PFSK-1 (cell line): ENCODE results near the gene TMEM87A. TPM values are rescaled to one million over a fixed set of nuclear protein-coding genes. Genes with fewer than 3 reads are reported as not detected.

Experiments used
- FOXP2 ChIP-seq: optimal IDR thresholded peaks from 2 replicates; pipeline ENCODE3; 2011; ENCODE audit warnings: borderline replicate concordance, control low read depth, inconsistent platforms; ENCODE audit not compliant: insufficient read depth; ENCODE audit errors: extremely low read length, extremely low read depth
- POLR2AphosphoS5 ChIP-seq: IDR thresholded peaks from 2 replicates; pipeline ENCODE4 v1.6.1; 2012; ENCODE audit warnings: low read depth, mild to moderate bottlenecking, control low read depth, low read length, moderate library complexity
- REST ChIP-seq, 2 experiments: IDR thresholded peaks; 2 replicates each; pipeline versions ENCODE4 v1.6.1 to v1.8.0; 2011 to 2012; ENCODE audit warnings: low read depth in 2 of 2, low read length in 2 of 2, control low read depth in 1 of 2, inconsistent platforms in 1 of 2, mild to moderate bottlenecking in 1 of 2, moderate library complexity in 1 of 2; ENCODE audit not compliant: insufficient read depth in 1 of 2
- SIN3A ChIP-seq: IDR thresholded peaks from 2 replicates; pipeline ENCODE4 v1.6.1; 2012; ENCODE audit warnings: mild to moderate bottlenecking, low read length, moderate library complexity, borderline replicate concordance; ENCODE audit not compliant: insufficient read depth
- TAF1 ChIP-seq: IDR thresholded peaks from 2 replicates; pipeline ENCODE4 v1.6.1; 2012; ENCODE audit warnings: low read length, control low read depth, borderline replicate concordance; ENCODE audit not compliant: insufficient read depth
- polyA plus RNA-seq: library from polyadenylated mRNA; unstranded; fragments of >200 nt; gene quantifications from one replicate; pipeline ENCODE4 v1.2.1, GENCODE V29; 2012; ENCODE audit warnings: low read depth, missing spikeins; ENCODE audit not compliant: insufficient read length

TMEM87A gene
- 28.7 TPM for polyA plus RNA-seq

GRCh38 chr15:42272939-42273899 lies at the start of gene TMEM87A, which contains the start of gene GANC:
TSS of gene TMEM87A (minus strand) at chr15:42273433. CDS start at chr15:42273398, 35 bp downstream.
TSS of gene GANC (plus strand) at chr15:42273201. CDS start at chr15:42274482, 1,281 bp downstream.
- peak; percentile 65; the same call in 1 of the 2 replicates for TF ChIP-seq SIN3A
- TF ChIP-seq POLR2AphosphoS5, result peak; percentile 93
- 0 out of 4 replicates have a peak, but pooled peaks of 1 of the 2 experiments have one; percentile 5 for TF ChIP-seq REST (IDR thresholded peaks at IDR 0.05; ENCODE audit: insufficient read depth in 1 of 2, low read depth in 2 of 2, low read length in 2 of 2)
- TF ChIP-seq FOXP2, result peak; percentile 64
- peak; percentile 89; the same call in 1 of the 2 replicates for TF ChIP-seq TAF1

- TF ChIP-seq POLR2AphosphoS5, result no peak
Observed at GRCh38 chr15:42319206-42319605, 46.0 kb upstream of the TMEM87A start.

GRCh38 chr15:42315521-42315920 lies 42.3 kb upstream of the TMEM87A start:
- TF ChIP-seq REST (IDR thresholded peaks at IDR 0.05; ENCODE audit: insufficient read depth in 1 of 2, low read depth in 2 of 2, low read length in 2 of 2) (no peak), POLR2AphosphoS5 (no peak), TAF1 (no peak), FOXP2 (no peak), SIN3A (no peak)

GRCh38 chr15:42314818-42315217 lies 41.6 kb upstream of the TMEM87A start:
- TF ChIP-seq POLR2AphosphoS5 (no peak), REST (IDR thresholded peaks at IDR 0.05; ENCODE audit: insufficient read depth in 1 of 2, low read depth in 2 of 2, low read length in 2 of 2) (no peak), FOXP2 (no peak), TAF1 (no peak), SIN3A (no peak)

- no peak for TF ChIP-seq SIN3A
- no peak for TF ChIP-seq REST (IDR thresholded peaks at IDR 0.05; ENCODE audit: insufficient read depth in 1 of 2, low read depth in 2 of 2, low read length in 2 of 2)
- TF ChIP-seq TAF1, result no peak
Observed at GRCh38 chr15:42313463-42313862, 40.2 kb upstream of the TMEM87A start.
